Right lobe of liver (tissue), 4 donors: ENCODE results near the gene COMMD4.

Experiments used
- POLR2A ChIP-seq: fragments of 450-650 bp; IDR thresholded peaks from one replicate; pipeline ENCODE4 v1.6.1; 2017; ENCODE audit warnings: antibody characterized with exemption, mild to moderate bottlenecking
- TF ChIP-seq, protein P1 (sequence below), 4 donors: fragments of 200-600 bp in 3 of 4; fragments of 450-650 bp in 1 of 4; IDR thresholded peaks; one replicate each; pipeline versions ENCODE4 v1.5.1 to v1.8.0; 2016 to 2022; ENCODE audit warnings: antibody characterized with exemption in 4 of 4, mild to moderate bottlenecking in 2 of 4
- donor health status: DM: no; HTN: no; CAD: no.
- donor health status: DM: no; HTN: no; CAD: no.
- donor health status: DM: no; HTN: yes; CAD: no.

DNA sequence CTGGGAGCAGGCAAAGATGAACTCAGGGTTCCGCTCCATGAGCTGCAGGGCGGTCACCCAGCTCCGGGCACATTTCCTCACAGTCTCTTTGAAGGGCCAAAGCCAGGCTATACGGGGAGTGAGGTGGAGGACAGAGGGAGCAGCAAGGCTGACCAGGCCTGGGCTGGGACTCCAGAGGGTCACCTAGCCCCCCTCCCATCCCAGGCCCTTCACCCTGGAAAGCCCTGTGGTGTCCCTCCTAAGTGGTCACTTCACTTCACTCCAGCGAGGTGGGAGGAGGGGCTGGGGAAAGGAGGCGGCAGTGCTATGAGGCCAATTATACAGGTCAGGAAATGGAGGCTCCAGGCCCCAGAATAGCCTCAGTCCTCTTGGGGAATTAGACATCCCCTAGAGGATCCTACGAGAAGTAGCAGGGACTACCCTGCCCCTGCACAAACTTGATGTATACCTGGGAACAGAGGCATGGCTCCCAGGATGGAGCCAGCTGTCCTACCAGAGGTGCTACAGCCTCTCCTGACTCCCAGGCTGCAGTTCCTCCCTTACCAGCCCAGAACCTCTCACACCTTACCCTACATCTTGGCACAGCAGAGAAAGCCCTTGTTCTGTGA, 26.9 kb downstream of the COMMD4 start:
- TF ChIP-seq, protein P1, sequence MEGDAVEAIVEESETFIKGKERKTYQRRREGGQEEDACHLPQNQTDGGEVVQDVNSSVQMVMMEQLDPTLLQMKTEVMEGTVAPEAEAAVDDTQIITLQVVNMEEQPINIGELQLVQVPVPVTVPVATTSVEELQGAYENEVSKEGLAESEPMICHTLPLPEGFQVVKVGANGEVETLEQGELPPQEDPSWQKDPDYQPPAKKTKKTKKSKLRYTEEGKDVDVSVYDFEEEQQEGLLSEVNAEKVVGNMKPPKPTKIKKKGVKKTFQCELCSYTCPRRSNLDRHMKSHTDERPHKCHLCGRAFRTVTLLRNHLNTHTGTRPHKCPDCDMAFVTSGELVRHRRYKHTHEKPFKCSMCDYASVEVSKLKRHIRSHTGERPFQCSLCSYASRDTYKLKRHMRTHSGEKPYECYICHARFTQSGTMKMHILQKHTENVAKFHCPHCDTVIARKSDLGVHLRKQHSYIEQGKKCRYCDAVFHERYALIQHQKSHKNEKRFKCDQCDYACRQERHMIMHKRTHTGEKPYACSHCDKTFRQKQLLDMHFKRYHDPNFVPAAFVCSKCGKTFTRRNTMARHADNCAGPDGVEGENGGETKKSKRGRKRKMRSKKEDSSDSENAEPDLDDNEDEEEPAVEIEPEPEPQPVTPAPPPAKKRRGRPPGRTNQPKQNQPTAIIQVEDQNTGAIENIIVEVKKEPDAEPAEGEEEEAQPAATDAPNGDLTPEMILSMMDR (IDR thresholded peaks at IDR 0.05), result no peak
- no peak for TF ChIP-seq POLR2A
